Vagina (tissue), 2 donors: ENCODE measurements around the gene JMJD4.

Experiments
- CTCF ChIP-seq, 3 experiments: fragments of 450-650 bp in 2 of 3; fragments of 200-600 bp in 1 of 3; sonication (generic) in 1 of 3; IDR thresholded peaks; one replicate each; pipeline ENCODE4 v1.5.1; 2017 to 2019; ENCODE audit warnings: antibody characterized with exemption in 3 of 3, mild to moderate bottlenecking in 2 of 3, moderate library complexity in 2 of 3
- POLR2A ChIP-seq, 2 donors: fragments of 450-650 bp; IDR thresholded peaks; one replicate each; pipeline ENCODE4 v1.6.1; 2017; ENCODE audit warnings: antibody characterized with exemption in 2 of 2, mild to moderate bottlenecking in 2 of 2, moderate library complexity in 2 of 2
- POLR2AphosphoS5 ChIP-seq, 2 donors: sonication (generic); formaldehyde crosslinking; IDR thresholded peaks; one replicate each; pipeline ENCODE4 v1.9.0; 2017; ENCODE audit warnings: antibody characterized with exemption in 2 of 2, mild to moderate bottlenecking in 2 of 2, low read depth in 1 of 2; ENCODE audit not compliant: insufficient read depth in 1 of 2

- TF ChIP-seq POLR2A (IDR thresholded peaks at IDR 0.05), result no peak
- no peak for TF ChIP-seq CTCF (IDR thresholded peaks at IDR 0.05)
- no peak for TF ChIP-seq POLR2AphosphoS5 (IDR thresholded peaks at IDR 0.05; ENCODE audit: insufficient read depth in 1 of 2, low read depth in 1 of 2)
Measured at GRCh38 chr1:227761621-227762230, 26.6 kb upstream of the JMJD4 start.
